ENCODE measurements around the gene SH3PXD2A.

GRCh38 chr10:103609231-103610082 lies 245.9 kb downstream of the SH3PXD2A start:
- TF ChIP-seq CTCF (IDR thresholded peaks at IDR 0.05) (no peak), POLR2A (IDR thresholded peaks at IDR 0.05) (no peak)
